Right forelimb (tissue), 1 donor: Measurements from ENCODE around the gene ARHGAP8.
"Not testable (repeated sequence)": the region's sequence is repeated elsewhere in the genome, so short reads cannot be mapped to it uniquely, and the experiment has no call there.

Source experiments
- DNase-seq: peaks from one replicate; pipeline ENCODE4 v3.0.0-alpha.2; 2018

The ARHGAP8 gene

DNA sequence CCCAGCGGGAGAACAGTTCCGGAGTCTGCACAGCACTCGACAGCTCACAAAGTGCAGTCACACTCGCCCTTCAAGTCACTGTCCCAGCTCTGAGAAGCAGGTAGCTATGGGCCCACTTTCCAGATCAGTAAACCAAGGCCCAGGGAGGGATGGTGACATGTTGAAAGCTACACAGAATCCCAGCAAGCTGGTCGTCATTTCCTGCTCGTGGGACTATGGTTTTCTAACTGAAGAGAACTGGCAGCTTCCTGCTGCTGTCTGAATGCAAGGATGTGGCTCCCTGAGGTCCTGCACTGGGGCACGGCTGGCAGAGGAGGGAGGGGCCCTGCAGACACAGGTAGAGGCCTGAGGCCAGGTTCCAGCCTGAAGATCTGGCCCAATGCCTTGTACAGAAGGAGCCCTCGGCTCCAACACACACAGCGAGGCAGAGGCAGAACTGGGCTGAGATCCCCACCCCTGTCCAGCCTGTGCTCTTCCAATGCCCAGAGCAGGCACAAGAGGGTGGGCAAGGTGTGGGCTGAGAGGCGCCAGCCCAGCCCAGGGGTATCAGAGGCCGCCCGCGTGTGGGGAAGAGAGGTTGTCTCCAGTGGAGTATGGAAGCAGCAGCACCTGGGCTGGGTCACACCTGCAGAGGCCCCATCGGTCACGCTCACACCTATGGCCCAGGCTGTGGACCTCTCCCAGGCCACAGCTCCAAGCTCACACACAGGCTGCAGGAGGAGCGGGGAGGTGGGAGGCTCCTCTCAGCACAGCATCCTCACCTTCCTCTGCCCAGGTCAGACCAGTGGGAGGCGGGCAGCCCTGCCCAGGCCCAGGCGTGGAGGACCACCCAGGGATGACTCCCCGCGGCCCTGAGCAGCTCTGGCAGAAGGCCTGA is 138.3 kb downstream of the ARHGAP8 start:
- DNase-seq, result peak; percentile 28

GRCh38 chr22:44891293-44891747 is 138.9 kb downstream of the ARHGAP8 start:
- peak; percentile 30 for DNase-seq

DNA sequence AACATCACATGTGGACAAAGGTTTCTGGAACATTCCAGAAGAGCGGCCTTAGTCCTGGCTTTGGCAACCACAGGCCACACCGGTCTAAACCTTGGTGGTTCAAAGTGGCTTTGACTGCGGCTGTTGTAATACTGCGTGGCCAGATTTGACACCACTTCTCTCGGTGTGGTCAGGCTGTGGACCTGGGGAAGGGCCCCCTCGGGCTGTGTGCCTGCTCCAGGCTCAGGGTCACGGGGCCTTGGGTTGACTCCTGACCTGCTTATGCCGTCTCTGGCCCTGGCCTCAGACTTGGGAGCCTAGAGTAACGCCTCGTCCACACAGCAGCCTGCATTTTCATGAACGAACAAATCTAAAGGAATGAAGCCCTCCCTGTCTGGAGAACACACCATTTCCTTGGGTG is 139.4 kb downstream of the ARHGAP8 start:
- peak; percentile 27 for DNase-seq

DNA sequence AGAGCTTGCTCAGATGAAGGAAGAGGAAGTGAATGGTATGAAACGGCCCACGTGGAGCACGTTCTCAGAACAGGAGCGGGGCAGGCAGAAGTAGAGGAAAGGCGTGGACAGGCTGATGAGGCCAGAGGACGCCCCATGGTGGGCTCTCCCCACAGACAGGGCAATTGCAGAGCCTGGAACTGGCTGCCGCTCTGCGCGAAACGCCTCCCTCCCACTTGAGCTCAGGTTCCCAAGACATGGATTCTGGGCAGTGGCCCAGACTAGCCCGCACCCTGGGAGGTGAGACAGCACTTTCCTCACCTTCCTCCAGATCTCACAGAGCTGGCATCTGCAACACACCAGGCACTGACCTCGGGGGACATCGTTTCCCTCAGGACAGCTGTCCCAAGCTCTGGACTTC is 139.9 kb downstream of the ARHGAP8 start:
- peak; percentile 18 for DNase-seq

GRCh38 chr22:44892803-44893730 is 140.7 kb downstream of the ARHGAP8 start:
- peak; percentile 33 for DNase-seq

GRCh38 chr22:44893731-44894080 is 141.3 kb downstream of the ARHGAP8 start:
- peak; percentile 35 for DNase-seq

DNA sequence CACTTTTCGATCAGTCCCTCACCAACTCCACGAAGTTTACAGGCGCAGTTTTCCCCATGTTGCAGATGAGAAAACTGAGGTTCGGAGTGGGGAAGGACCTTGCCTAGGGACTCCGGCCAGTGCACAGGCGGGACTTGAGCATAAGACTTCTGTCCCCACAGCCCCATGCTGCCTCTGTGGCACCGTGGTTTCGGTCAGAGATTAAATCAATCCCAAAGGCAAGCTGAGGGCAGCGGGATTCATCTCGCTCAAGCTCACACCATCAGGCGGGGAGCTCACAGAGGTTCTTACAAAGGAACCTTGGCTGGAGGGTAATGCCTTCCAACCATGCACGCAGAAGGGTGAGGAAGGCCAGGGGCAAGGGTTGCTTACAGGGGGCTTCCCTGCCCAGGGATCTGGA is 141.9 kb downstream of the ARHGAP8 start:
- DNase-seq, result peak; percentile 5

DNA sequence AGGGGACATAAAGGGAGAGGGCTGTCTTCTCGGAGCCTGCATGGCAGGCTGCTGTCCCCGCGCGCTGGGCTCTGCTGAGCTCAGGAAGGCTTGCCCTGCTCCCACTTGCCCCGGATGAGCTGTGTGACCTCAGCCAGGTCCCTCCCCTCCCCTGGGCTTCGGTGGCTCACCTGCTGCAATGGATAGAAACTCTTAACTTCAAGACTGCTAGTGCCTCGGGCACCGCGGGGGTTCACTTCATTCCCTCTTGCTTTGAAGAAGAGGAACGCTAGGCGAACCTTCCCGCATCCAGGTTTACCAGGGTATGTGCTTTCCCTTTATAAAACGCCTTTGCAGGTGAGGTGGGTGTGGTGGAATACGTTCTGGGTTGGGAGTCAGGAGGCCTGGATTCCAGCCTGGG is 142.4 kb downstream of the ARHGAP8 start:
- DNase-seq, result peak; percentile 17

- peak; percentile 1 for DNase-seq
Observed at GRCh38 chr22:44895296-44896055, 143.1 kb downstream of the ARHGAP8 start.

GRCh38 chr22:44898236-44898635 is 145.9 kb downstream of the ARHGAP8 start:
- DNase-seq, result peak; percentile 20

GRCh38 chr22:44901301-44901700 is 148.9 kb downstream of the ARHGAP8 start:
- DNase-seq, result peak; percentile 23

GRCh38 chr22:44903164-44903563 is 150.8 kb downstream of the ARHGAP8 start:
- DNase-seq, result not testable (repeated sequence)

DNA sequence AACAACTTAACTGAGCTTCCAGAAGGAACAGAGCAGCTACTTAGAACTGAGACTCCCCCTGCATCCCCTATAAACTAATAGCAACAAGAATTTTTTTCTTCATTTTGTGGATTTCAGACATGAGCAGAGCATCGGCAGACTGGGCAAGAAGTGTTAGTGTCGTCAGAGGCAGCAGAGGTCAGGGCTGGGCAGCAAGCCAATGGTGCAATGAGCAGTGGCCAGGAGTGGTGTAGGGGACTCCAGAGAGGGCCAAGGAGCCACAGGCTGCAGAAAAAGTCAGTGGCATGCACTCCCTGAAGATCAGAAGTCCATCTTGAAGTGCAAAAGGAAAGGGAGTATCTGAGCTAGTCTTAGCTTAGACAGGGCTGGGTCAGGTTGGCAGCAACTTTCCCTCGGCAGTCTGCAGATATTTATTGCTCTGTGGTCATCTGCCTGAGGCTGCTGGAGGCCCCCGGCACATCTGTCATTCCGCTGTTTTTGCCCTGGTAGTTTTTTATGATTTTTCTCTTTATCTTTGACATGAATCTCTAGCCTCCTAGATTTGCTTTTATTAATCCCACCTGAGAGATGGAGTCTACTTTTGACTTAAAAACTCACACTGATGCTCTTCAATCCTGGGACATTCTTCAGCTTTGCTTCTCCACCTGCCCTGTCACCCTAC is 152.2 kb downstream of the ARHGAP8 start:
- DNase-seq, result peak; percentile 13

DNA sequence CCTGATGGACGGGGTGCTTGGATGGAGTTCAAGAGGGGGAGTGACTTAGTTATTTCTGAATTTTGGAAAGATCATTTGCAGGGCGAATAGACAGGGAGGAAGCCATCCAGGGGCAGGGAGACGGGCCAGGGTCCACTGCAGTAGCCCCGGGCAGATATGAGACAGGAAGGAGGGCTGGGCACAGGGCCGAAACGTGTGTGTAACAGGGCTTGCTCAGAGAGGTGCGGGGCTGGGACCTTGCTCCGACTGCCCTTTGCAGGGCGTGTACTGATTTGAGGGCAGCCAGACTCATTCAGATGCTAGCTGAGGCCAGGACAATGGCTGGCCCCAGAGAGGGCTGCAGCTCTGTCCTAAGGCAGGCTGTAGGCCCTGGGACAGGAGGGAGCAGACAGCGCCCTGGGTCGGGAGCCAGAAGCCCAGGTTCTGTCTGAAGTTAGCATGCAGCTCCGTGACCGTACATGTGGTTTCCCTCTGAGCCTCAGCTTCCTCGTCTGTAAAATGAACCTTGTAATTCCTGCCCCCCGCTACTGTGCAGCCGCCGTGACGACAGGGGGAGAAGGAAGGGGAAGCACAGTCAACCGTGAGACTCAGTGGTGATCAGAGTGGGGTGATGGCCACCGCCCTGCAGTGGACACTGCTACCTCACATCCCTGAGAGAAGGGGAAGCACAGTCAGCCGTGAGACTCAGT is 154.0 kb downstream of the ARHGAP8 start:
- DNase-seq, result peak; percentile 13

DNA sequence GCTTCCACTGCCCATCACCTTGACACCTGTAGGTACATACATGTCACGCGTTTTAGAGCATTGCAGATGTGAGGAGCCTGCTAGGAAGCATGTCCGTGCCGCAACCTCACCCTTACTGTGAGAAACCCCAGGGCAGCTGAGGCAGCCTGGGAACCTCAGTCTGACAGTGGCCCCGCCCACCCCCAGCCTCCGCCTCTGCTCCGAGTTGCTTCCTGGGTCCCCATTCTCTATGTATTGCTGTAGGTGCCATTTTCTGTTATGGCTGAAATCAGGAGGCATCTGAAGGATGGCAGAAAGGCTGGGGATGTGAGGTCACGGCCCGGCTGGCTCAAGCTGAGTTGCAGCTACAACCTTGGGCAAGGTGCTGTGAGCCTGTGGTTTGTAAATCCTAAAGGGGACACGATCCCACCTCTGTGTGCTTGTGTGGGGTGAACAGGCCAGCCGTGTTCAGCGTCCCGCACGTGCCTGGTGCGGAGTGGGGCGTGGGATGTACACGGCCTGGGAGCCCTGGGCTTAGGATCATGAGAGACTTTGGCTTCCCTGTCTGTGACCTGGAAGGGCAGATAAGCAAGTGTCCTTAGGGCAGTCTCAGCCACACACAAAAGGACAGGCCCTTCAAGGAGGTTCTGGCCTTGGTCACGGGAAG is 154.7 kb downstream of the ARHGAP8 start:
- DNase-seq, result peak; percentile 10

- DNase-seq, result peak; percentile 15
Observed at GRCh38 chr22:44907765-44908737, 155.7 kb downstream of the ARHGAP8 start.

GRCh38 chr22:44909241-44909640 is 156.9 kb downstream of the ARHGAP8 start:
- peak; percentile 13 for DNase-seq
